Measurements from ENCODE around the gene ZP3. TPM values are rescaled to one million over a fixed set of nuclear protein-coding genes. Genes with fewer than 3 reads are reported as not detected.

Gene ZP3
- total and polyA plus RNA-seq, 12 donors: 0.77 to 5.7 (median 1.4) TPM; not detected in 6

GRCh38 chr7:76395965-76396726 is 28.6 kb upstream of the ZP3 start:
- intact Hi-C loops (cut with DNase I): no loop called here
- ATAC-seq: no peak
- no peak for TF ChIP-seq CTCF (IDR thresholded peaks at IDR 0.05)
- H3K27me3 ChIP-seq: no peaks in the 10 kb centered on the region
- H3K4me1 ChIP-seq: peaks cover 3 to 32% (median 17%) of the 10 kb centered on the region in 9 donors
- no peak overlapping the region for H3K4me3 ChIP-seq
- DNase-seq: no peak
- no peak overlapping the region for H3K27ac ChIP-seq
- 77% methylated on average over 13 of the region's 13 CpGs for WGBS, 2 donors
- no peaks in the 10 kb centered on the region for H3K36me3 ChIP-seq
- H3K9me3 ChIP-seq: no peaks in the 10 kb centered on the region

- intact Hi-C loops (cut with DNase I): no loop called here
- H3K4me1 ChIP-seq: peaks cover 3 to 32% (median 17%) of the 10 kb centered on the region in 9 donors
- H3K4me3 ChIP-seq: peak overlapping the region in 7 of 10 donors; percentile 16 to 57 (median 53)
- ATAC-seq: no peak
- DNase-seq: no peak
- H3K36me3 ChIP-seq: no peaks in the 10 kb centered on the region
- H3K9me3 ChIP-seq: no peaks in the 10 kb centered on the region
- no peak overlapping the region for H3K27ac ChIP-seq
- 73 to 77% methylated on average over 8 of the region's 8 CpGs for WGBS, 2 donors
- H3K27me3 ChIP-seq: no peaks in the 10 kb centered on the region
- no peak for TF ChIP-seq CTCF (IDR thresholded peaks at IDR 0.05)
Measured at GRCh38 chr7:76396864-76397263, 27.9 kb upstream of the ZP3 start.

GRCh38 chr7:76397409-76398183 is 27.2 kb upstream of the ZP3 start:
- WGBS, 2 donors: 16% methylated on average over 39 to 45 of the region's 45 CpGs

More at GRCh38 chr7:76397409-76398183, 27.2 kb upstream of the ZP3 start:
- no peaks in the 10 kb centered on the region for H3K36me3 ChIP-seq
- no peaks in the 10 kb centered on the region for H3K9me3 ChIP-seq
- no peak for TF ChIP-seq CTCF (IDR thresholded peaks at IDR 0.05)
- H3K4me1 ChIP-seq: peaks cover 2 to 33% (median 15%) of the 10 kb centered on the region in 9 donors
- H3K27ac ChIP-seq: peak overlapping the region in 1 of 10 donors; percentile 67
- DNase-seq: peak; percentile 72 to 87
- ATAC-seq: peak; percentile 28 to 67 (median 50)
- H3K27me3 ChIP-seq: no peaks in the 10 kb centered on the region
- intact Hi-C loops (cut with DNase I): no loop called here
- peak overlapping the region; percentile 16 to 62 (median 52) for H3K4me3 ChIP-seq
